CD14-positive monocyte (primary cell): Measurements from ENCODE around the gene THAP3. TPM values are rescaled to one million over a fixed set of nuclear protein-coding genes. Genes with fewer than 3 reads are reported as not detected.

Source experiments
- DNase-seq, 3 donors: peaks; one replicate each; pipeline ENCODE4 v3.0.0-alpha.2; 2011 to 2022
- H2AFZ ChIP-seq: 2 replicates; pipeline ENCODE4 v1.6.0; 2012; ENCODE audit warnings: mild to moderate bottlenecking, low read depth, low read length, inconsistent platforms; ENCODE audit not compliant: insufficient read depth, poor library complexity, severe bottlenecking
- H3K27ac ChIP-seq, 2 donors: 1 replicate in 1 of 2; 2 replicates in 1 of 2; pipeline ENCODE4 v1.5.1; 2012 to 2013; ENCODE audit warnings: low read length in 2 of 2, control low read depth in 1 of 2, inconsistent platforms in 1 of 2, low read depth in 1 of 2, mild to moderate bottlenecking in 1 of 2
- H3K27me3 ChIP-seq, 2 donors: one replicate each; pipeline versions ENCODE4 v1.6.0 to v1.6.1; 2011 to 2013; ENCODE audit warnings: low read length in 2 of 2; ENCODE audit not compliant: control insufficient read depth in 2 of 2, insufficient read depth in 2 of 2
- H3K36me3 ChIP-seq, 2 donors: replicated peaks in 1 of 2; 1 replicate in 1 of 2; 2 replicates in 1 of 2; pipeline versions ENCODE4 v1.5.1 to v1.6.1; 2012 to 2013; ENCODE audit warnings: low read length in 2 of 2, control low read depth in 1 of 2, inconsistent platforms in 1 of 2, mild to moderate bottlenecking in 1 of 2; ENCODE audit not compliant: insufficient read depth in 2 of 2, control insufficient read depth in 1 of 2
- H3K4me1 ChIP-seq, 2 donors: 1 replicate in 1 of 2; 2 replicates in 1 of 2; pipeline versions ENCODE4 v1.5.1 to v1.6.1; 2012 to 2013; ENCODE audit warnings: low read length in 2 of 2, control low read depth in 1 of 2, inconsistent platforms in 1 of 2, mild to moderate bottlenecking in 1 of 2, moderate library complexity in 1 of 2; ENCODE audit not compliant: insufficient read depth in 2 of 2, control insufficient read depth in 1 of 2
- H3K4me2 ChIP-seq: replicated peaks from 2 replicates; pipeline ENCODE3; 2012; ENCODE audit warnings: low read length, moderate library complexity, mild to moderate bottlenecking; ENCODE audit not compliant: poor library complexity, severe bottlenecking; ENCODE audit errors: extremely low read depth
- H3K4me3 ChIP-seq, 3 experiments: fragments of 200-600 bp in 1 of 3; sonication (generic) in 1 of 3; replicated peaks in 1 of 3; 1 replicate in 2 of 3; 2 replicates in 1 of 3; pipeline ENCODE4 v1.5.1; 2011 to 2013; ENCODE audit warnings: low read length in 3 of 3, mild to moderate bottlenecking in 3 of 3, control low read depth in 2 of 3, low read depth in 2 of 3, inconsistent platforms in 1 of 3, moderate library complexity in 1 of 3
- H3K79me2 ChIP-seq: 2 replicates; pipeline ENCODE4 v1.6.0; 2012; ENCODE audit warnings: mild to moderate bottlenecking, control low read depth, inconsistent platforms, low read length, moderate library complexity; ENCODE audit not compliant: insufficient read depth
- H3K9ac ChIP-seq: 2 replicates; pipeline ENCODE4 v1.6.0; 2017; ENCODE audit warnings: low read length, mild to moderate bottlenecking; ENCODE audit not compliant: insufficient read depth, poor library complexity, severe bottlenecking
- H3K9me3 ChIP-seq, 2 donors: replicated peaks in 1 of 2; 1 replicate in 1 of 2; 2 replicates in 1 of 2; pipeline versions ENCODE4 v1.5.1 to v1.6.1; 2012 to 2013; ENCODE audit warnings: low read length in 2 of 2, control low read depth in 1 of 2; ENCODE audit not compliant: control insufficient read depth in 1 of 2, insufficient read depth in 1 of 2
- H4K20me1 ChIP-seq: 2 replicates; pipeline ENCODE4 v1.6.0; 2012; ENCODE audit warnings: mild to moderate bottlenecking, low read length, control low read depth, moderate library complexity; ENCODE audit not compliant: insufficient read depth
- H3K27ac Mint-ChIP-seq, 7 donors: one replicate each; pipeline ENCODE4 v1.8.0; 2020; ENCODE audit warnings: mild to moderate bottlenecking in 7 of 7, mixed read lengths in 7 of 7, moderate library complexity in 6 of 7, inconsistent platforms in 2 of 7
- H3K27me3 Mint-ChIP-seq, 3 donors: one replicate each; pipeline ENCODE4 v1.8.0; 2021 to 2022; ENCODE audit warnings: low read depth in 3 of 3, mild to moderate bottlenecking in 3 of 3, mixed read lengths in 3 of 3, moderate library complexity in 3 of 3, inconsistent platforms in 1 of 3
- H3K36me3 Mint-ChIP-seq, 2 donors: one replicate each; pipeline ENCODE4 v1.8.0; 2020; ENCODE audit warnings: mixed read lengths in 2 of 2, inconsistent platforms in 1 of 2, mild to moderate bottlenecking in 1 of 2
- H3K4me1 Mint-ChIP-seq: one replicate; pipeline ENCODE4 v1.8.0; 2020; ENCODE audit warnings: mild to moderate bottlenecking, mixed read lengths
- H3K4me3 Mint-ChIP-seq, 2 donors: one replicate each; pipeline ENCODE4 v1.8.0; 2020; ENCODE audit warnings: mild to moderate bottlenecking in 2 of 2, mixed read lengths in 2 of 2, moderate library complexity in 1 of 2
- H3K9me3 Mint-ChIP-seq, 7 donors: one replicate each; pipeline ENCODE4 v1.8.0; 2020 to 2022; ENCODE audit warnings: mixed read lengths in 7 of 7, mild to moderate bottlenecking in 6 of 7, moderate library complexity in 6 of 7, inconsistent platforms in 2 of 7
- CTCF ChIP-seq: fragments of 200-600 bp; IDR thresholded peaks from one replicate; pipeline ENCODE4 v1.8.0; 2022; ENCODE audit warnings: antibody characterized with exemption, mild to moderate bottlenecking
- WGBS: methylation state at CpG from one replicate; pipeline ENCODE4 v1.1.5; 2013; ENCODE audit warnings: missing lambda C conversion rate; ENCODE audit not compliant: insufficient coverage; 5-methylcytosine and 5-hydroxymethylcytosine counted together
- intact Hi-C, 2 donors: fragments of 100-400 bp; cut with micrococcal nuclease; formaldehyde crosslinking; loops; one replicate each; pipeline versions ENCODE4 v1.15.0 to v1.15.1; 2023
- polyA plus RNA-seq, 3 donors: library from polyadenylated mRNA; depleted of rRNA in 1 of 3; unstranded in 2 of 3; stranded (reverse) in 1 of 3; fragments of 300-500 nt in 2 of 3; fragments of >200 nt in 1 of 3; fragmentation: Illumina TruSeq in 2 of 3; gene quantifications; 1 replicate in 2 of 3; 2 replicates in 1 of 3; pipeline ENCODE4 v1.2.3, GENCODE V29; 2012 to 2021

The THAP3 gene
- polyA plus RNA-seq, 3 donors, result 10.3 to 12.8 (median 10.3) TPM

- Mint-ChIP-seq H3K4me1 (peaks cover 25% of the 10 kb centered on the region), H3K9me3 (no peaks in the 10 kb centered on the region), H3K27me3 (no peaks in the 10 kb centered on the region), H3K27ac (peak overlapping the region in 1 of 7 donors; percentile 28), H3K36me3 (peaks cover 56 to 78% of the 10 kb centered on the region in 2 donors), H3K4me3 (no peak overlapping the region)
- Histone ChIP-seq H3K27me3 (no peaks in the 10 kb centered on the region), H3K79me2 (peaks cover 14% of the 10 kb centered on the region), H3K4me3 (no peak overlapping the region), H3K36me3 (peaks cover 79 to 90% of the 10 kb centered on the region in 2 donors), H3K4me1 (peaks cover 21 to 27% of the 10 kb centered on the region in 2 donors), H3K4me2 (no peak overlapping the region), H4K20me1 (peaks cover 100% of the 10 kb centered on the region), H3K9ac (no peak overlapping the region), H3K9me3 (no peaks in the 10 kb centered on the region), H2AFZ (no peak overlapping the region), H3K27ac (no peak overlapping the region)
- no peak for TF ChIP-seq CTCF
- intact Hi-C loops, result no loop called here
- WGBS, result 100% methylated on average over 7 of the region's 7 CpGs
- DNase-seq, result no peak
These were observed 34.6 kb upstream of the THAP3 start for GRCh38 chr1:6590046-6590445.

GRCh38 chr1:6591222-6591621, 33.4 kb upstream of the THAP3 start:
- Histone ChIP-seq H3K27me3 (no peaks in the 10 kb centered on the region), H3K9me3 (no peaks in the 10 kb centered on the region), H2AFZ (no peak overlapping the region), H3K4me3 (peak overlapping the region in 1 of 3 experiments; percentile 5), H3K4me1 (peaks cover 21 to 27% of the 10 kb centered on the region in 2 donors), H3K4me2 (peak overlapping the region; percentile 26), H4K20me1 (peaks cover 100% of the 10 kb centered on the region), H3K9ac (no peak overlapping the region), H3K27ac (peak overlapping the region; percentile 10 to 44), H3K79me2 (peaks cover 15% of the 10 kb centered on the region), H3K36me3 (peaks cover 85 to 93% of the 10 kb centered on the region in 2 donors)
- WGBS, result 8% methylated on average over 13 of the region's 13 CpGs
- H3K27me3 Mint-ChIP-seq, result no peaks in the 10 kb centered on the region
- H3K27ac Mint-ChIP-seq, result peak overlapping the region in 4 of 7 donors; percentile 40 to 80 (median 50)
- intact Hi-C loops, result no loop called here
- H3K4me1 Mint-ChIP-seq, result peaks cover 32% of the 10 kb centered on the region
- no peak for TF ChIP-seq CTCF
- H3K36me3 Mint-ChIP-seq, result peaks cover 68 to 86% of the 10 kb centered on the region in 2 donors
- H3K9me3 Mint-ChIP-seq, result no peaks in the 10 kb centered on the region
- H3K4me3 Mint-ChIP-seq, result no peak overlapping the region
- peak; percentile 45 to 55 (median 46) for DNase-seq
